Upper lobe of left lung (tissue), 6 donors: Measurements from ENCODE around the gene PI4K2B. TPM values are rescaled to one million over a fixed set of nuclear protein-coding genes. Genes with fewer than 3 reads are reported as not detected.
"Not testable (repeated sequence)": the region's sequence is repeated elsewhere in the genome, so short reads cannot be mapped to it uniquely, and the experiment has no call there.

ENCODE experiments used
- ATAC-seq, 2 donors: fragments of 200-7000 bp; cut with Tn5 transposase; one replicate each; pipeline ENCODE4 v1.9.1; 2022; ENCODE audit warnings: mild to moderate bottlenecking in 2 of 2, moderate library complexity in 2 of 2; ENCODE audit not compliant: low FRiP score in 2 of 2
- DNase-seq, 2 donors: peaks; one replicate each; pipeline ENCODE4 v3.0.0-alpha.2; 2019 to 2020
- H3K27ac ChIP-seq, 4 donors: fragments of 200-600 bp; sonication (generic); one replicate each; pipeline ENCODE4 v1.5.1; 2016 to 2019
- H3K27me3 ChIP-seq, 4 donors: fragments of 200-600 bp; sonication (generic); one replicate each; pipeline ENCODE4 v1.5.1; 2017 to 2019
- H3K36me3 ChIP-seq, 4 donors: fragments of 200-600 bp; sonication (generic); one replicate each; pipeline ENCODE4 v1.5.1; 2016 to 2019
- H3K4me1 ChIP-seq, 4 donors: fragments of 200-600 bp; sonication (generic); one replicate each; pipeline ENCODE4 v1.5.1; 2018 to 2019
- H3K4me3 ChIP-seq, 4 donors: fragments of 200-600 bp; sonication (generic); one replicate each; pipeline ENCODE4 v1.5.1; 2017 to 2019; ENCODE audit warnings: mild to moderate bottlenecking in 2 of 4, moderate library complexity in 1 of 4
- H3K9me3 ChIP-seq, 4 donors: fragments of 200-600 bp; sonication (generic); one replicate each; pipeline ENCODE4 v1.5.1; 2018 to 2019
- EP300 ChIP-seq, 4 donors: sonication (generic); formaldehyde crosslinking; IDR thresholded peaks; one replicate each; pipeline ENCODE4 v1.5.1; 2017; ENCODE audit warnings: antibody characterized with exemption in 4 of 4, control low read depth in 2 of 4
- POLR2A ChIP-seq, 4 donors: fragments of 450-650 bp; IDR thresholded peaks; one replicate each; pipeline ENCODE4 v1.5.1; 2016 to 2017; ENCODE audit warnings: antibody characterized with exemption in 4 of 4, mild to moderate bottlenecking in 2 of 4
- POLR2AphosphoS5 ChIP-seq, 2 donors: sonication (generic); formaldehyde crosslinking; IDR thresholded peaks; one replicate each; pipeline ENCODE4 v1.5.1; 2017; ENCODE audit warnings: antibody characterized with exemption in 2 of 2
- WGBS, 2 donors: methylation state at CpG; one replicate each; pipeline ENCODE4 v1.1.5; 2017 to 2018; 5-methylcytosine and 5-hydroxymethylcytosine counted together
- total RNA-seq, 6 donors: library from RNA; depleted of rRNA in 4 of 6; stranded (reverse); fragments of >200 nt in 4 of 6; gene quantifications; one replicate each; pipeline versions ENCODE4 v1.1.0 to v1.2.1, GENCODE V29; 2016 to 2021
- TF ChIP-seq, protein P1 (sequence below), 6 experiments: fragments of 450-650 bp in 4 of 6; fragments of 200-600 bp in 2 of 6; sonication (generic) in 2 of 6; IDR thresholded peaks; one replicate each; pipeline ENCODE4 v1.5.1; 2016 to 2019; ENCODE audit warnings: antibody characterized with exemption in 6 of 6
- donor health status: DM: no; HTN: no; CAD: no; lungs with moderate emphysema.
- donor health status: DM: no; HTN: yes; CAD: no; lungs with severe emphysema.

PI4K2B gene
- total RNA-seq, 6 donors from 2014 or later = 17.7 to 54.8 (median 23.7) TPM

DNA sequence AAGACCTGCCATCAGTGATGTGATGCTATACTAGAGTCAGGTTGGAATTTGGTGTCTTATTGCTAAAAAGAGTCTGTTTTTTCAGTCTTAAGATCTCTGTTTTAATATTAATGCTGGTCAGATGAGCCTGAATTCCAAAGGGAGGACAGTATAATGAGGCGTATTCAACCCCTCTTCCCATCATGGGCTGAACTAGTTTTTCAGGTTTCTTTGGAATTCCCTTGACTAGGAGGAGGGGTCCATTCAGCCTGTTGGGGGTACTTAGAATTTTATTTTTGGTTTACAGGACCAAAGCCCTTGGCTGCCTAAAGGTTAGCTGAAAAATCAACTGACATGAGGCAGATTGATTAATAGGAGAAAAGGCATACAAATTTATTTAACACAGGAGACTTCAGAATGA is 24.1 kb upstream of the PI4K2B start:
- no peak overlapping the region for H3K4me3 ChIP-seq
- WGBS, 2 donors = 71 to 90% methylated on average over 1 of the region's 1 CpG
- no peaks in the 10 kb centered on the region for H3K36me3 ChIP-seq
- H3K9me3 ChIP-seq = no peaks in the 10 kb centered on the region
- TF ChIP-seq POLR2A (IDR thresholded peaks at IDR 0.05) (no peak), EP300 (IDR thresholded peaks at IDR 0.05) (no peak), POLR2AphosphoS5 (IDR thresholded peaks at IDR 0.05) (no peak)
- TF ChIP-seq, protein P1, sequence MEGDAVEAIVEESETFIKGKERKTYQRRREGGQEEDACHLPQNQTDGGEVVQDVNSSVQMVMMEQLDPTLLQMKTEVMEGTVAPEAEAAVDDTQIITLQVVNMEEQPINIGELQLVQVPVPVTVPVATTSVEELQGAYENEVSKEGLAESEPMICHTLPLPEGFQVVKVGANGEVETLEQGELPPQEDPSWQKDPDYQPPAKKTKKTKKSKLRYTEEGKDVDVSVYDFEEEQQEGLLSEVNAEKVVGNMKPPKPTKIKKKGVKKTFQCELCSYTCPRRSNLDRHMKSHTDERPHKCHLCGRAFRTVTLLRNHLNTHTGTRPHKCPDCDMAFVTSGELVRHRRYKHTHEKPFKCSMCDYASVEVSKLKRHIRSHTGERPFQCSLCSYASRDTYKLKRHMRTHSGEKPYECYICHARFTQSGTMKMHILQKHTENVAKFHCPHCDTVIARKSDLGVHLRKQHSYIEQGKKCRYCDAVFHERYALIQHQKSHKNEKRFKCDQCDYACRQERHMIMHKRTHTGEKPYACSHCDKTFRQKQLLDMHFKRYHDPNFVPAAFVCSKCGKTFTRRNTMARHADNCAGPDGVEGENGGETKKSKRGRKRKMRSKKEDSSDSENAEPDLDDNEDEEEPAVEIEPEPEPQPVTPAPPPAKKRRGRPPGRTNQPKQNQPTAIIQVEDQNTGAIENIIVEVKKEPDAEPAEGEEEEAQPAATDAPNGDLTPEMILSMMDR (IDR thresholded peaks at IDR 0.05) = no peak
- no peak for ATAC-seq
- no peaks in the 10 kb centered on the region for H3K27me3 ChIP-seq
- H3K4me1 ChIP-seq = no peaks in the 10 kb centered on the region
- DNase-seq = no peak
- H3K27ac ChIP-seq = no peak overlapping the region

DNA sequence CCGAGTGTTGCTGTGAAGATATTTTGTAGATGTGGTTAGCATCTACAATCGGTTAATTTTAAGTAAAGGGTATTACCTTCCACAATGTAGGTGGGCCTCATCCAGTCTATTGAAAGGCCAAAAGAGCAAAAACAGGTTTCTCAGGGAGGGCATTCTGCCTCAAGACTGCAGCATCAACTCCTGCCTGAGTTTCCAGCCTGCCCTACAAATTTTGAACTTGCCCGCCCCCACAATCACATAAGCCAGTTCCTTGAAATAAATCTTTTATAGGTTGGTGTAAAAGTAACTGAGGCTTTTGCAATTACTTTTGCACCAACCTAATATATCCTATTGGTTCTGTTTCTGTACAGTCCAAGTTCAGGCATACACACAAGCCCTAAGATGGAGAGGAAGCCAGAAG is 22.1 kb upstream of the PI4K2B start:
- WGBS, 2 donors = 94 to 95% methylated on average over 3 of the region's 3 CpGs
- no peak for TF ChIP-seq POLR2AphosphoS5 (IDR thresholded peaks at IDR 0.05)
- TF ChIP-seq EP300 (IDR thresholded peaks at IDR 0.05) = no peak
- TF ChIP-seq, protein P1 (IDR thresholded peaks at IDR 0.05) = no peak
- ATAC-seq = no peak
- Histone ChIP-seq H3K9me3 (no peaks in the 10 kb centered on the region), H3K4me3 (no peak overlapping the region), H3K27ac (no peak overlapping the region), H3K36me3 (no peaks in the 10 kb centered on the region), H3K4me1 (no peaks in the 10 kb centered on the region), H3K27me3 (no peaks in the 10 kb centered on the region)
- DNase-seq = no peak

DNA sequence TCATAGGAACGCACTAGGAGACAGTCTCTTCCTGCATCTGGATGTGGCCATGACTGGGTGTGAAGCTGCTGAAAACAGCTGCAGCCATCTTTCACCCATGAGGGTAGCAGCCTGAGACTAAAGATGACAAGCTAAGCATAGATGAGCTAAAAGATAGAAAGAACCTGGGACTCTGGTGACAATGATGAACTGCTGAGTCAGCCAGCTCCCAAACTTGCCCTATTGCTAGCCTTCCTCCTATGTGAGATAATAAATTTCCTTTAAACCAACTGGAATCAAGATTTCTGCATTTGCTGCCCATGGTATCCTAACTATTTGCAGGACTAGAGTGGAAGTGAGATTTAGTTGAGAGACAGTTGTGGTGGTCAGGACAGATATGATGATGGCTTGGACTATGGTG is 21.0 kb upstream of the PI4K2B start:
- TF ChIP-seq, protein P1 (IDR thresholded peaks at IDR 0.05) = no peak
- TF ChIP-seq POLR2A (IDR thresholded peaks at IDR 0.05) (no peak), EP300 (IDR thresholded peaks at IDR 0.05) (no peak), POLR2AphosphoS5 (IDR thresholded peaks at IDR 0.05) (no peak)
- Histone ChIP-seq H3K27ac (no peak overlapping the region), H3K4me3 (no peak overlapping the region), H3K9me3 (no peaks in the 10 kb centered on the region), H3K27me3 (no peaks in the 10 kb centered on the region), H3K36me3 (no peaks in the 10 kb centered on the region), H3K4me1 (no peaks in the 10 kb centered on the region)
- 92 to 100% methylated on average over 1 of the region's 1 CpG for WGBS, 2 donors
- no peak for ATAC-seq
- DNase-seq = no peak

DNA sequence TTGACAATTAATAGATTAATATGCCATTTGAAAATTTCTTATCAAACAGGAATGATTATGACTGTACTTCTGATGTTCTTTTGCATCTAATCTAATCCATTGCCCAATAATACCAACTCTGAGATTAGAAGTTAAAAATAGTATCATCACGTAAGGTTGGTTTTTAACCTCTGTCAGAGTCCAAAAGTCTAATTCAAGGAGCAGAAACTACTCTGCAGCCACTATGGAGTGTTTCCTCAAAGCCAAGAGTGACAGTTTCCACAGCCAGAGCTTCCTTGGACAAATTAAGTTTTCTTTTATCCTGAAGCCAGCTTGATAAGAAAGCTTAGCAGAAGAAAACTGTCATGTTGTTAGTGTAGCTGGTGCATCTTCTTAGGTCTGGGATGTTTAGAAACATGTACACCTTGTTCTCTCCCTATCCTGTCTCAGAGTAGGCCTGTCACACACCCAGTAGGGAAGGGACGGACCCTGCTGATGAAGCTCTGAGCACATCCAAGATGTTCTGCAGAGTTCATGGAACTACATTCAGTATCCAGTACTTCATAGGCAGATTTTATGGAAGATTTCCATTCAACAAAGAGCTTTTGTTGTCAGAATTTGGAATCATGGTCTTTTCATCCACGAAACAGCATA is 20.4 kb upstream of the PI4K2B start:
- Histone ChIP-seq H3K27ac (no peak overlapping the region), H3K4me3 (no peak overlapping the region), H3K36me3 (no peaks in the 10 kb centered on the region), H3K9me3 (no peaks in the 10 kb centered on the region), H3K27me3 (no peaks in the 10 kb centered on the region), H3K4me1 (no peaks in the 10 kb centered on the region)
- 85 to 89% methylated on average over 3 of the region's 3 CpGs for WGBS, 2 donors
- DNase-seq = no peak
- ATAC-seq = no peak
- TF ChIP-seq POLR2A (IDR thresholded peaks at IDR 0.05) (no peak), POLR2AphosphoS5 (IDR thresholded peaks at IDR 0.05) (no peak), EP300 (IDR thresholded peaks at IDR 0.05) (no peak)
- TF ChIP-seq, protein P1 (IDR thresholded peaks at IDR 0.05) = no peak

DNA sequence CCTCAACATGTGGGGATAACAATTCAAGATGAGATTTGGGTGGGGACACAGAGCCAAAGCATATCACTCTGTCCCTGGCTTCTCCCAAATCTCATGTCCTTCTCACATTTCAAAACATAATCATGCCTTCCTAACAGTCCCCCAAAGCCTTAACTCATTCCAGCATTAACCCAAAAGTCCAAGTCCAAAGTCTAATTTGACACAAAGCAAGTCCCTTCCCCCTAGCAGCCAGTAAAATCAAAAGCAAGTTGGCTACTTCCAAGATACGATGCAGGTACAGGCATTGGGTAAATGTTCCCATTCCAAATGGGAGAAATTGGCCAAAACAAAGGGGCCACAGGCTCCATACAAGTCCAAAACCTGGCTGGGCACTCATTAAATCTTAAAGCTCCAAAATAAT is 19.1 kb upstream of the PI4K2B start:
- H3K27me3 ChIP-seq, DNase-seq, H3K4me3 ChIP-seq, H3K27ac ChIP-seq, H3K9me3 ChIP-seq, H3K4me1 ChIP-seq, ATAC-seq, H3K36me3 ChIP-seq: not testable (repeated sequence)
- WGBS, 2 donors = 80 to 94% methylated on average over 1 of the region's 1 CpG
